Measurements from ENCODE around the gene IRAK3. TPM values are rescaled to one million over a fixed set of nuclear protein-coding genes. Genes with fewer than 3 reads are reported as not detected.

Gene IRAK3
- total and polyA plus RNA-seq, 8 donors, result 0.55 to 5.3 (median 1.3) TPM

- ATAC-seq (no peak), FAIRE-seq (no peak), DNase-seq (no peak)
- 83 to 92% methylated on average over 2 of the region's 2 CpGs for WGBS, 2 donors
- intact Hi-C loops (cut with DNase I), result no loop called here
- Histone ChIP-seq H3K4me3 (no peak overlapping the region), H3K4me1 (peaks cover 0 to 6% (median 0%) of the 10 kb centered on the region in 3 donors), H3K9me3 (no peaks in the 10 kb centered on the region), H3K36me3 (no peaks in the 10 kb centered on the region), H3K27me3 (no peaks in the 10 kb centered on the region), H3K27ac (no peak overlapping the region)
- no peak for TF ChIP-seq CTCF (IDR thresholded peaks at IDR 0.05)
Observed at GRCh38 chr12:66236969-66237368, 48.0 kb downstream of the IRAK3 start.

- Histone ChIP-seq H3K4me3 (no peak overlapping the region), H3K36me3 (no peaks in the 10 kb centered on the region), H3K4me1 (peaks cover 0 to 4% (median 0%) of the 10 kb centered on the region in 3 donors), H3K27ac (no peak overlapping the region), H3K9me3 (no peaks in the 10 kb centered on the region), H3K27me3 (no peaks in the 10 kb centered on the region)
- WGBS, 2 donors, result 59 to 62% methylated on average over 2 of the region's 2 CpGs
- no peak for ATAC-seq
- intact Hi-C loops (cut with DNase I), result no loop called here
- TF ChIP-seq CTCF (IDR thresholded peaks at IDR 0.05), result no peak
- FAIRE-seq, result no peak
- DNase-seq, result no peak
Observed at GRCh38 chr12:66237505-66238175, 48.6 kb downstream of the IRAK3 start.

- DNase-seq (no peak), FAIRE-seq (no peak), ATAC-seq (no peak)
- H3K9me3 ChIP-seq, result no peaks in the 10 kb centered on the region
- no peaks in the 10 kb centered on the region for H3K27me3 ChIP-seq
- H3K4me1 ChIP-seq, result peaks cover 0 to 4% (median 0%) of the 10 kb centered on the region in 3 donors
- intact Hi-C loops (cut with DNase I), result no loop called here
- no peak for TF ChIP-seq CTCF (IDR thresholded peaks at IDR 0.05)
- WGBS, 2 donors, result 58 to 64% methylated on average over 1 of the region's 1 CpG
- H3K4me3 ChIP-seq, result no peak overlapping the region
- no peak overlapping the region for H3K27ac ChIP-seq
- H3K36me3 ChIP-seq, result no peaks in the 10 kb centered on the region
Observed at GRCh38 chr12:66239295-66239694, 50.3 kb downstream of the IRAK3 start.

DNA sequence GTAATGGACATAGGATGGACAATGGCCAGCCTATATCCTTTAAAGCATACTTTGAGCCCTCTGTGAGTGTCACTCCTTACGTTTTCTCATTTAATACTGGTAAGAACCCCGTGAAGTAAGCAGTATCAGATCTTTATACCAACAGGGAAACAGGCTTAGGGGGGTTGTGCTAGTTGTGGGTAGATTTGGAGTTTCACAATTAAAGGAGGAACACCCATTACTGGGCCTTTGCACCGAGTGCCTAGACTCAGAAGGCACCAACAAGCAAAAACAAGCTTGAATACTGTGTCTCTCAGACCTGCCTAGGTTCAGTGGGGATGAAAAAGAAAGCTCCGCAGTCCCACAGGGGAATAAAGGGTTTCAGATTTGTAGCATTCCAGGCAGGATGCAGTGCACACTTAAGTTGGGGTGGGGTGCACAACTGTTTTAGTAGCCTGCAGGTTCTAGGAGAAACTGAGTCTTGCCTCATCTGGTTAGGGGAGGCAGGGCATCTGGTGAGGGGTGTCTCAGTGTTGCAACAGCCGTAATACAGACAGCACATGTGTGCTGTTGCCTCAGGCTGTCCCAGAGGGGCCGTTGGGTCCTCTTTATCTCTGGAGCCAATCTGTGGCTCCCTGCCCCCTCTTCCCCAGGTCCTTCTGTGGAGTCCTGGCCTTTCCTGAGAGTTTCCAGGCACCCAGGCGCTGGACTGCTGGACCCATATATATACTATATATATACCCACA, 51.2 kb downstream of the IRAK3 start:
- Histone ChIP-seq H3K4me1 (peaks cover 0 to 4% (median 0%) of the 10 kb centered on the region in 3 donors), H3K36me3 (no peaks in the 10 kb centered on the region), H3K27me3 (no peaks in the 10 kb centered on the region), H3K9me3 (no peaks in the 10 kb centered on the region), H3K27ac (no peak overlapping the region), H3K4me3 (no peak overlapping the region)
- no peak for TF ChIP-seq CTCF (IDR thresholded peaks at IDR 0.05)
- WGBS, 2 donors, result 68 to 76% methylated on average over 7 of the region's 7 CpGs
- no peak for FAIRE-seq
- no peak for ATAC-seq
- intact Hi-C loops (cut with DNase I), result no loop called here
- no peak for DNase-seq
